ENCODE measurements around the gene UNC45B.
"Not testable (repeated sequence)": the region's sequence is repeated elsewhere in the genome, so short reads cannot be mapped to it uniquely, and the experiment has no call there.

The UNC45B gene

GRCh38 chr17:35146214-35146833 lies 1.3 kb upstream of the UNC45B start:
- peaks cover 3% of the 10 kb centered on the region for H3K4me1 ChIP-seq (ENCODE audit: control insufficient read depth, insufficient read depth, low read length)
- H3K27me3 ChIP-seq (ENCODE audit: control insufficient read depth, insufficient read depth, low read length): no peaks in the 10 kb centered on the region
- no peak overlapping the region for H3K4me3 ChIP-seq (ENCODE audit: low read depth, low read length)
- H3K36me3 ChIP-seq (ENCODE audit: control insufficient read depth, insufficient read depth, low read length): peaks cover 4% of the 10 kb centered on the region
- no peaks in the 10 kb centered on the region for H3K9me3 ChIP-seq (ENCODE audit: control insufficient read depth, insufficient read depth, low read length)
- no peak overlapping the region for H3K9ac ChIP-seq (ENCODE audit: low read depth, low read length)

GRCh38 chr17:35148144-35148543 lies 527 bp downstream of the UNC45B start:
- peaks cover 3% of the 10 kb centered on the region for H3K4me1 ChIP-seq (ENCODE audit: control insufficient read depth, insufficient read depth, low read length)
- no peaks in the 10 kb centered on the region for H3K36me3 ChIP-seq (ENCODE audit: control insufficient read depth, insufficient read depth, low read length)
- H3K9me3 ChIP-seq (ENCODE audit: control insufficient read depth, insufficient read depth, low read length): no peaks in the 10 kb centered on the region
- no peak overlapping the region for H3K4me3 ChIP-seq (ENCODE audit: low read depth, low read length)
- no peak overlapping the region for H3K9ac ChIP-seq (ENCODE audit: low read depth, low read length)
- no peaks in the 10 kb centered on the region for H3K27me3 ChIP-seq (ENCODE audit: control insufficient read depth, insufficient read depth, low read length)

GRCh38 chr17:35149941-35150340 lies 2.3 kb downstream of the UNC45B start:
- H3K9me3 ChIP-seq (ENCODE audit: control insufficient read depth, insufficient read depth, low read length): no peaks in the 10 kb centered on the region
- no peaks in the 10 kb centered on the region for H3K27me3 ChIP-seq (ENCODE audit: control insufficient read depth, insufficient read depth, low read length)
- no peaks in the 10 kb centered on the region for H3K36me3 ChIP-seq (ENCODE audit: control insufficient read depth, insufficient read depth, low read length)
- no peak overlapping the region for H3K9ac ChIP-seq (ENCODE audit: low read depth, low read length)
- peaks cover 3% of the 10 kb centered on the region for H3K4me1 ChIP-seq (ENCODE audit: control insufficient read depth, insufficient read depth, low read length)
- H3K4me3 ChIP-seq (ENCODE audit: low read depth, low read length): no peak overlapping the region

DNA sequence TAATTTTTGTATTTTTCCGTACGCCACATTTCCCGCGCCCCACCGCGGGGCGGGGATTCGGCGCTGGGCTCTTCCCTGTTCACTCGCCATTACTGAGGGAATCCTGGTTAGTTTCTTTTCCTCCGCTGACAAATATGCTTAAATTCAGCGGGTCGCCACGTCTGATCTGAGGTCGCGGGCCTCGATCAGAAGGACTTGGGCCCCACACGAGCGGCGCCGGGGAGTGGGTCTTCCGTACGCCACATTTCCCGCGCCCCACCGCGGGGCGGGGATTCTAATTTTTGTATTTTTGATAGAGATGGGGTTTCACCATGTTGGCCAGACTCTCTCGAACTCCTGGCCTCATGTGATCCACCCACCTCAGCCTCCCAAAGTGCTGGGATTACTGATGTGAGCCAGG lies 3.5 kb downstream of the UNC45B start:
- not testable (repeated sequence) for H3K27me3 ChIP-seq (ENCODE audit: control insufficient read depth, insufficient read depth, low read length); H3K9me3 ChIP-seq (ENCODE audit: control insufficient read depth, insufficient read depth, low read length); H3K9ac ChIP-seq (ENCODE audit: low read depth, low read length); H3K4me3 ChIP-seq (ENCODE audit: low read depth, low read length); H3K36me3 ChIP-seq (ENCODE audit: control insufficient read depth, insufficient read depth, low read length); H3K4me1 ChIP-seq (ENCODE audit: control insufficient read depth, insufficient read depth, low read length)

GRCh38 chr17:35152421-35153140 lies 5.0 kb downstream of the UNC45B start:
- no peaks in the 10 kb centered on the region for H3K27me3 ChIP-seq (ENCODE audit: control insufficient read depth, insufficient read depth, low read length)
- no peak overlapping the region for H3K9ac ChIP-seq (ENCODE audit: low read depth, low read length)
- no peak overlapping the region for H3K4me3 ChIP-seq (ENCODE audit: low read depth, low read length)
- no peaks in the 10 kb centered on the region for H3K36me3 ChIP-seq (ENCODE audit: control insufficient read depth, insufficient read depth, low read length)
- no peaks in the 10 kb centered on the region for H3K4me1 ChIP-seq (ENCODE audit: control insufficient read depth, insufficient read depth, low read length)
- H3K9me3 ChIP-seq (ENCODE audit: control insufficient read depth, insufficient read depth, low read length): no peaks in the 10 kb centered on the region

DNA sequence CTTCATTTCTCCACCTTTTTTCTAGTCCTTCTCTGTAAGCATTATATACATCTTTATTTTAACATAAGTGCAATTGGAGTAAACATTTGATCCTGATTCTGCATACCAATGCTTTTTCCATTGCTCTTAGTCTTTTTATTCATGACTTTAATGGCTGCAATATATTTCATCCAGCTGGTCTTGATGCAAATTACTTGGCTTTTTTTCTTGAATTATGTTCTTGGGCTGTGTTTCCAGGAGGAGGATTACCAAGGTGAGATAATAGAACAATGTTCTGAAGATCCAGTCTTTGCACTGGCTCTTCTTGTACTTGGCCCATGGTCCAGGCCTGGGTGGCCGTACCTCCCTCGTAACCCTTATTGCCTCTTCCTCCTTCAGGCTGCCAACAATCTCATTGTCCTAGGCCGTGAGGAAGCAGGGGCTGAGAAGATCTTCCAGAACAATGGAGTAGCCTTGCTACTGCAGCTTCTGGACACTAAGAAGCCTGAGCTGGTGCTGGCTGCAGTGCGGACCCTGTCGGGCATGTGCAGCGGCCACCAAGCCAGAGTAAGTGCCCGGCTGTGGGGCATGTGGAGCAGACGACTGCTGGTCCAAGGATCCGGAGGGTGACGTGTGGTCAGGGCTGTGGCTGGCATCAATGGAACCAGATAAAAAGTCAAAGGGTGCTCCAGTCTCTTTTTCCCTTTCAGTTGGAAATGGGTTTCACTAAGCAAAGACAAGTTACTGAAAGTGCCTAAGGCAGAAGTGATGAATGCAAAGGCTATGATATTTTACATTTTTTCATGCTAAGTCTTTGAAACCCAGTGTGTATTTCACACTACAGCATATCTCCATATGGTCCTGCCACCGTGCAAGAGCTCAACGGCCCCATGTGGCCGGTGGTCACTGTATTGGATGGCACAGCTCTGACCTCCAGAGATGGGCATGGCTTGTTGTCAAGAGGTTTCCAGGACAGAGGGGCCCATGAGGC lies 6.9 kb downstream of the UNC45B start:
- H3K9ac ChIP-seq (ENCODE audit: low read depth, low read length): no peak overlapping the region
- H3K27me3 ChIP-seq (ENCODE audit: control insufficient read depth, insufficient read depth, low read length): no peaks in the 10 kb centered on the region
- H3K9me3 ChIP-seq (ENCODE audit: control insufficient read depth, insufficient read depth, low read length): no peaks in the 10 kb centered on the region
- no peaks in the 10 kb centered on the region for H3K4me1 ChIP-seq (ENCODE audit: control insufficient read depth, insufficient read depth, low read length)
- H3K36me3 ChIP-seq (ENCODE audit: control insufficient read depth, insufficient read depth, low read length): no peaks in the 10 kb centered on the region
- H3K4me3 ChIP-seq (ENCODE audit: low read depth, low read length): no peak overlapping the region

DNA sequence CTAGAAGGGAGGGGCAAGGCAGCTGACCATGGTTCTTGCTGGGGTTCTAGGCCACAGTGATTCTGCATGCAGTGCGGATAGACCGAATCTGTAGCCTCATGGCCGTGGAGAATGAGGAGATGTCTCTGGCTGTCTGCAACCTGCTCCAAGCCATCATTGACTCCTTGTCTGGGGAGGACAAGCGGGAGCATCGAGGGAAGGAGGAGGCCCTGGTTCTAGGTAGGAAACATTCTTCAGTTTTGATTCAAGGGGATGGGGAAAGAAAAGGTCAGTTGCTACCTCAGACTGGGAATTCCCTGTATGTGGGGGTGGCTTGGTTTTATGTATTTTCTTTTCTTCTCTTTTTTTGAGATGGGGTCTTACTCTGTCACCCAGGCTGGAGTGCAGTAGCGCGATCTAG lies 7.6 kb downstream of the UNC45B start:
- Histone ChIP-seq H3K36me3 (ENCODE audit: control insufficient read depth, insufficient read depth, low read length) (no peaks in the 10 kb centered on the region), H3K4me3 (ENCODE audit: low read depth, low read length) (no peak overlapping the region), H3K9me3 (ENCODE audit: control insufficient read depth, insufficient read depth, low read length) (no peaks in the 10 kb centered on the region), H3K27me3 (ENCODE audit: control insufficient read depth, insufficient read depth, low read length) (no peaks in the 10 kb centered on the region), H3K4me1 (ENCODE audit: control insufficient read depth, insufficient read depth, low read length) (no peaks in the 10 kb centered on the region), H3K9ac (ENCODE audit: low read depth, low read length) (no peak overlapping the region)

GRCh38 chr17:35159940-35160339 lies 12.3 kb downstream of the UNC45B start:
- Histone ChIP-seq H3K27me3 (ENCODE audit: control insufficient read depth, insufficient read depth, low read length) (no peaks in the 10 kb centered on the region), H3K4me3 (ENCODE audit: low read depth, low read length) (no peak overlapping the region), H3K4me1 (ENCODE audit: control insufficient read depth, insufficient read depth, low read length) (no peaks in the 10 kb centered on the region), H3K9ac (ENCODE audit: low read depth, low read length) (no peak overlapping the region), H3K36me3 (ENCODE audit: control insufficient read depth, insufficient read depth, low read length) (peaks cover 3% of the 10 kb centered on the region), H3K9me3 (ENCODE audit: control insufficient read depth, insufficient read depth, low read length) (no peaks in the 10 kb centered on the region)

- Histone ChIP-seq H3K4me3 (ENCODE audit: low read depth, low read length) (no peak overlapping the region), H3K9me3 (ENCODE audit: control insufficient read depth, insufficient read depth, low read length) (no peaks in the 10 kb centered on the region), H3K4me1 (ENCODE audit: control insufficient read depth, insufficient read depth, low read length) (no peaks in the 10 kb centered on the region), H3K36me3 (ENCODE audit: control insufficient read depth, insufficient read depth, low read length) (peaks cover 3% of the 10 kb centered on the region), H3K27me3 (ENCODE audit: control insufficient read depth, insufficient read depth, low read length) (no peaks in the 10 kb centered on the region), H3K9ac (ENCODE audit: low read depth, low read length) (no peak overlapping the region)
Observed at GRCh38 chr17:35160354-35161201, 13.0 kb downstream of the UNC45B start.

- Histone ChIP-seq H3K4me1 (ENCODE audit: control insufficient read depth, insufficient read depth, low read length) (no peaks in the 10 kb centered on the region), H3K36me3 (ENCODE audit: control insufficient read depth, insufficient read depth, low read length) (peaks cover 3% of the 10 kb centered on the region), H3K9ac (ENCODE audit: low read depth, low read length) (no peak overlapping the region), H3K9me3 (ENCODE audit: control insufficient read depth, insufficient read depth, low read length) (no peaks in the 10 kb centered on the region), H3K27me3 (ENCODE audit: control insufficient read depth, insufficient read depth, low read length) (no peaks in the 10 kb centered on the region), H3K4me3 (ENCODE audit: low read depth, low read length) (no peak overlapping the region)
Observed at GRCh38 chr17:35161281-35161761, 13.7 kb downstream of the UNC45B start.

GRCh38 chr17:35162755-35163154 lies 15.1 kb downstream of the UNC45B start:
- no peaks in the 10 kb centered on the region for H3K27me3 ChIP-seq (ENCODE audit: control insufficient read depth, insufficient read depth, low read length)
- H3K9me3 ChIP-seq (ENCODE audit: control insufficient read depth, insufficient read depth, low read length): no peaks in the 10 kb centered on the region
- no peaks in the 10 kb centered on the region for H3K4me1 ChIP-seq (ENCODE audit: control insufficient read depth, insufficient read depth, low read length)
- no peak overlapping the region for H3K4me3 ChIP-seq (ENCODE audit: low read depth, low read length)
- H3K36me3 ChIP-seq (ENCODE audit: control insufficient read depth, insufficient read depth, low read length): peaks cover 3% of the 10 kb centered on the region
- no peak overlapping the region for H3K9ac ChIP-seq (ENCODE audit: low read depth, low read length)
